NB4 (cell line): Measurements from ENCODE around the gene RPS19BP1.

ENCODE experiments used
- MYC ChIP-seq: IDR thresholded peaks from 2 replicates; pipeline ENCODE4 v1.6.1; 2011; ENCODE audit warnings: low read depth, low read length
- POLR2A ChIP-seq: IDR thresholded peaks from 2 replicates; pipeline ENCODE4 v1.6.1; 2011; ENCODE audit warnings: mild to moderate bottlenecking; ENCODE audit not compliant: insufficient read length; ENCODE audit errors: extremely low read depth
- TF ChIP-seq, protein P1 (sequence below): IDR thresholded peaks from one replicate; pipeline ENCODE4 v1.5.1; 2012; ENCODE audit warnings: low read depth, low read length
- TF ChIP-seq, protein P2 (sequence below): IDR thresholded peaks from 2 replicates; pipeline ENCODE4 v1.6.1; 2011; ENCODE audit warnings: low read depth, low read length

DNA sequence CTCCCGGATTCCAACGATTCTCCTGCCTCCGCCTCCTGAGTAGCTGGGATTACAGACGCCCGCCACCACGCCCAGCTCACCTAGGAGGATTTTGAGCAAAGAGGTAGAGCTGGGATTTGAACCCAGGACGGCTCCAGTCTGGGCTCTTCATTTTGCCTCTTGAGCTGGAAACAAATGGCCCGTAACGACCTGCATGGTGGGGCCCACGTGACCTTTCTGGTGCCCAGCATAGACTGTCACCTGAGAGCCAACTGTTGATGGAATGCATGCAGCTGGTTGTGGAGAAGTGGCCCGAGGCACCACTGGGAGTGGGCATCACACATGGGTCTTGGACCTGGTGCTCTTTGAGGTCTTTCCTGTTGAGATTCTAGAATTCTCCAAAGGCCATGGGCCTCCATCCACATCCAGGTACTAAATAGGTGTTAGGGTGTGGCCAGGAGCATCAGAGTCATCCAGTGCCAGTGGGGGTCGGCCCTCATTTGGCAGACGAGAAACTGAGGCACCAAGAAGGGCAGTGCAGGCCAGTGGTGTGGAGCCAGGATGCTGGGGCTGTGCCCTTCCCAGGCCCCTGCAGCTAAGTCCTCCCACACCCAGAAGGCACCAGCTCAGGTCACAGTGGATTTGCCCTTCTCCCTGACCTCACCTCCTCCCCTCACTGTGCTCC, 8.3 kb downstream of the RPS19BP1 start:
- TF ChIP-seq POLR2A: no peak
- TF ChIP-seq, protein P1, sequence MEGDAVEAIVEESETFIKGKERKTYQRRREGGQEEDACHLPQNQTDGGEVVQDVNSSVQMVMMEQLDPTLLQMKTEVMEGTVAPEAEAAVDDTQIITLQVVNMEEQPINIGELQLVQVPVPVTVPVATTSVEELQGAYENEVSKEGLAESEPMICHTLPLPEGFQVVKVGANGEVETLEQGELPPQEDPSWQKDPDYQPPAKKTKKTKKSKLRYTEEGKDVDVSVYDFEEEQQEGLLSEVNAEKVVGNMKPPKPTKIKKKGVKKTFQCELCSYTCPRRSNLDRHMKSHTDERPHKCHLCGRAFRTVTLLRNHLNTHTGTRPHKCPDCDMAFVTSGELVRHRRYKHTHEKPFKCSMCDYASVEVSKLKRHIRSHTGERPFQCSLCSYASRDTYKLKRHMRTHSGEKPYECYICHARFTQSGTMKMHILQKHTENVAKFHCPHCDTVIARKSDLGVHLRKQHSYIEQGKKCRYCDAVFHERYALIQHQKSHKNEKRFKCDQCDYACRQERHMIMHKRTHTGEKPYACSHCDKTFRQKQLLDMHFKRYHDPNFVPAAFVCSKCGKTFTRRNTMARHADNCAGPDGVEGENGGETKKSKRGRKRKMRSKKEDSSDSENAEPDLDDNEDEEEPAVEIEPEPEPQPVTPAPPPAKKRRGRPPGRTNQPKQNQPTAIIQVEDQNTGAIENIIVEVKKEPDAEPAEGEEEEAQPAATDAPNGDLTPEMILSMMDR: no peak
- TF ChIP-seq, protein P2, sequence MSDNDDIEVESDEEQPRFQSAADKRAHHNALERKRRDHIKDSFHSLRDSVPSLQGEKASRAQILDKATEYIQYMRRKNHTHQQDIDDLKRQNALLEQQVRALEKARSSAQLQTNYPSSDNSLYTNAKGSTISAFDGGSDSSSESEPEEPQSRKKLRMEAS: no peak
- TF ChIP-seq MYC: no peak
